NB4 (cell line): Measurements from ENCODE around the gene COLQ.

Source experiments
- CTCF ChIP-seq: IDR thresholded peaks from one replicate; pipeline ENCODE4 v1.5.1; 2012; ENCODE audit warnings: low read depth, low read length
- MAX ChIP-seq: IDR thresholded peaks from 2 replicates; pipeline ENCODE4 v1.6.1; 2011; ENCODE audit warnings: low read depth, low read length
- MYC ChIP-seq: IDR thresholded peaks from 2 replicates; pipeline ENCODE4 v1.6.1; 2011; ENCODE audit warnings: low read depth, low read length
- POLR2A ChIP-seq: IDR thresholded peaks from 2 replicates; pipeline ENCODE4 v1.6.1; 2011; ENCODE audit warnings: mild to moderate bottlenecking; ENCODE audit not compliant: insufficient read length; ENCODE audit errors: extremely low read depth

- TF ChIP-seq CTCF (no peak), POLR2A (no peak), MAX (no peak), MYC (no peak)
Measured at GRCh38 chr3:15531346-15531745, 9.8 kb upstream of the COLQ start.
